ENCODE results near the gene PAQR5. TPM values are rescaled to one million over a fixed set of nuclear protein-coding genes. Genes with fewer than 3 reads are reported as not detected.

PAQR5 gene
- total RNA-seq, 1 experiment from 2014 or later = 4.9 TPM

DNA sequence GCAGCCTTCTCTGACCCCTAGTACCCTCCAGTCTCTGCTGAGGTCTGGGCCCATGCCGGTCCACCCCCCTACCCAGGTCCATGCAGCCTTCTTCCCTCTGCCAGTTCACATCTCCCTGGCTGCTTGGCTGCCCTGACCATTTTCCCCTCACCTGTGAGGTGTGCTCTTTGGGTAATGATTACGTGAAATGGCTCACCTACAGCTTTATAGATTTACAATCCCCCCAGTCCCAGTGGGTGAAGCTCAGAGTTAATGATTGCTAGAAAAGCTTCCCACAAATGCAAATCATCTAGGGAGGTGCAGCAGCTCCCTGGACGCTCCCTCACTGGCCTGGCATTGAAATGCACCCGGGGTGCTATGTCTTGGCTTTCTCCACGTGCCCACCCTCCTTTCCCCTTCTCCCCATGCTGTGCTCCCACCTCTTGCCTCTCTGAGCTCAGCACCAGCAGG is 18.7 kb downstream of the PAQR5 start:
- Histone ChIP-seq H3K9me2 (ENCODE audit: insufficient read depth) (no peaks in the 10 kb centered on the region), H3K4me3 (no peak overlapping the region), H4K20me1 (ENCODE audit: insufficient read depth) (no peaks in the 10 kb centered on the region), H3K36me3 (ENCODE audit: low read depth) (no peaks in the 10 kb centered on the region), H3K79me2 (ENCODE audit: low read depth) (no peaks in the 10 kb centered on the region), H3K4me1 (replicated peaks; ENCODE audit: insufficient read depth) (no peaks in the 10 kb centered on the region), H3K27ac (no peak overlapping the region), H3F3A (ENCODE audit: insufficient read depth, low read depth) (no peaks in the 10 kb centered on the region), H3K4me2 (no peak overlapping the region), H2AFZ (no peak overlapping the region), H3K9me3 (ENCODE audit: insufficient read depth, low read depth) (no peaks in the 10 kb centered on the region), H3K27me3 (ENCODE audit: insufficient read depth, low read depth) (no peaks in the 10 kb centered on the region)
- POLR2A ChIA-PET (ENCODE audit: unreplicated experiment) = no interaction called here
- no peak for TF ChIP-seq EZH2 (IDR thresholded peaks at IDR 0.05; ENCODE audit: low read depth)
- no peak for TF ChIP-seq CTCF (conservative IDR thresholded peaks at IDR 0.05)
- CTCF ChIA-PET = no interaction called here
- intact Hi-C loops (cut with micrococcal nuclease; ENCODE audit: unreplicated experiment) = no loop called here
- no peak for DNase-seq
- BruUV-seq (replicated peaks) = no TSS peak

DNA sequence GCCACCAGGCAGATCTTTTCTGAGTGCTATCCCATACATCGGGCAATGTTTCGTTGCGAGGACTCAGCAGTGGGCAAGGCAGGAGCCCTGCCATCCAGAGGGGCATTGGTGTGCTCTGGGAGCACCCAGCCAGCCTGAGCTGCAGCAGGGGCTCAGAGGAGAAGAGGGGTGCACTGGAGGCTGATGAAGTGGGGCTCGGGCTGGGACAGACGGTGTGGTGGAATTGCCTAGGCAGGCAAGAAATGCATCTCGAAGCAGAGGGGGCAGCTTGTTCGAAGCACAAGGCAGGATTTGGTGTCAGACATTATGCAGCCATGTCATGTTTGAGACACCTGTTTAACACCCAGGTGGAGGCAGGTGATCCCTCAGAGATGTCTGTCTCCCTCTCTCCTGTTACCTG is 19.3 kb downstream of the PAQR5 start:
- H3F3A ChIP-seq (ENCODE audit: insufficient read depth, low read depth) = no peaks in the 10 kb centered on the region
- BruUV-seq (replicated peaks) = no TSS peak
- H3K9me3 ChIP-seq (ENCODE audit: insufficient read depth, low read depth) = no peaks in the 10 kb centered on the region
- no peaks in the 10 kb centered on the region for H3K36me3 ChIP-seq (ENCODE audit: low read depth)
- no peaks in the 10 kb centered on the region for H3K9me2 ChIP-seq (ENCODE audit: insufficient read depth)
- H3K4me1 ChIP-seq (replicated peaks; ENCODE audit: insufficient read depth) = no peaks in the 10 kb centered on the region
- no peak overlapping the region for H2AFZ ChIP-seq
- TF ChIP-seq CTCF (conservative IDR thresholded peaks at IDR 0.05) = no peak
- no peak for TF ChIP-seq EZH2 (IDR thresholded peaks at IDR 0.05; ENCODE audit: low read depth)
- H3K4me2 ChIP-seq = no peak overlapping the region
- H3K27me3 ChIP-seq (ENCODE audit: insufficient read depth, low read depth) = no peaks in the 10 kb centered on the region
- H3K4me3 ChIP-seq = no peak overlapping the region
- no peak overlapping the region for H3K27ac ChIP-seq
- CTCF ChIA-PET = no interaction called here
- no peaks in the 10 kb centered on the region for H4K20me1 ChIP-seq (ENCODE audit: insufficient read depth)
- no peak for DNase-seq
- no peaks in the 10 kb centered on the region for H3K79me2 ChIP-seq (ENCODE audit: low read depth)
- intact Hi-C loops (cut with micrococcal nuclease; ENCODE audit: unreplicated experiment) = no loop called here
- POLR2A ChIA-PET (ENCODE audit: unreplicated experiment) = no interaction called here

GRCh38 chr15:69319384-69320375 is 21.0 kb downstream of the PAQR5 start:
- H3K27ac ChIP-seq = no peak overlapping the region

More at GRCh38 chr15:69319384-69320375, 21.0 kb downstream of the PAQR5 start:
- H2AFZ ChIP-seq = no peak overlapping the region
- no peaks in the 10 kb centered on the region for H3F3A ChIP-seq (ENCODE audit: insufficient read depth, low read depth)
- H3K27me3 ChIP-seq (ENCODE audit: insufficient read depth, low read depth) = no peaks in the 10 kb centered on the region
- no TSS peak for BruUV-seq (replicated peaks)
- H3K9me2 ChIP-seq (ENCODE audit: insufficient read depth) = no peaks in the 10 kb centered on the region
- no peaks in the 10 kb centered on the region for H3K36me3 ChIP-seq (ENCODE audit: low read depth)
- DNase-seq = no peak
- ChIA-PET POLR2A (ENCODE audit: unreplicated experiment) (no interaction called here), CTCF (no interaction called here)
- intact Hi-C loops (cut with micrococcal nuclease; ENCODE audit: unreplicated experiment) = no loop called here
- H3K4me1 ChIP-seq (replicated peaks; ENCODE audit: insufficient read depth) = no peaks in the 10 kb centered on the region
- TF ChIP-seq CTCF (conservative IDR thresholded peaks at IDR 0.05) = no peak
- no peak for TF ChIP-seq EZH2 (IDR thresholded peaks at IDR 0.05; ENCODE audit: low read depth)
- no peaks in the 10 kb centered on the region for H3K9me3 ChIP-seq (ENCODE audit: insufficient read depth, low read depth)
- no peak overlapping the region for H3K4me3 ChIP-seq
- no peaks in the 10 kb centered on the region for H4K20me1 ChIP-seq (ENCODE audit: insufficient read depth)
- H3K79me2 ChIP-seq (ENCODE audit: low read depth) = no peaks in the 10 kb centered on the region
- H3K4me2 ChIP-seq = no peak overlapping the region
